IMR-90 (cell line): ENCODE data around the gene CPED1.

Experiments
- CEBPB ChIP-seq: IDR thresholded peaks from 2 replicates; pipeline ENCODE4 v1.6.1; 2012; ENCODE audit warnings: low read depth, low read length, improper control_type of control experiment
- CTCF ChIP-seq: conservative IDR thresholded peaks from 2 replicates; pipeline ENCODE4 v1.5.1; 2012; ENCODE audit warnings: mild to moderate bottlenecking, low read depth, low read length, improper control_type of control experiment
- POLR2A ChIP-seq: IDR thresholded peaks from 2 replicates; pipeline ENCODE4 v1.6.1; 2012; ENCODE audit warnings: mild to moderate bottlenecking, low read depth, low read length
- RAD21 ChIP-seq: IDR thresholded peaks from 2 replicates; pipeline ENCODE4 v1.6.1; 2012; ENCODE audit warnings: low read length, improper control_type of control experiment
- SMC3 ChIP-seq: fragments of 150-350 bp; IDR thresholded peaks from 2 replicates; pipeline ENCODE4 v1.6.1; 2016; ENCODE audit warnings: low read depth, mild to moderate bottlenecking, antibody characterized with exemption, low read length, moderate library complexity

GRCh38 chr7:120990468-120991118, 2.1 kb downstream of the CPED1 start:
- TF ChIP-seq CTCF, result no peak
- TF ChIP-seq POLR2A, result no peak
- TF ChIP-seq CEBPB, result no peak
- TF ChIP-seq SMC3, result no peak
- TF ChIP-seq RAD21, result no peak
